Limb (tissue), 2 donors: ENCODE results near the gene EPHB1.
"Not testable (repeated sequence)": the region's sequence is repeated elsewhere in the genome, so short reads cannot be mapped to it uniquely, and the experiment has no call there.

Source experiments
- DNase-seq, 2 donors: peaks; one replicate each; pipeline ENCODE4 v3.0.0-alpha.2; 2016; ENCODE audit errors: extremely low spot score in 2 of 2

The EPHB1 gene

DNA sequence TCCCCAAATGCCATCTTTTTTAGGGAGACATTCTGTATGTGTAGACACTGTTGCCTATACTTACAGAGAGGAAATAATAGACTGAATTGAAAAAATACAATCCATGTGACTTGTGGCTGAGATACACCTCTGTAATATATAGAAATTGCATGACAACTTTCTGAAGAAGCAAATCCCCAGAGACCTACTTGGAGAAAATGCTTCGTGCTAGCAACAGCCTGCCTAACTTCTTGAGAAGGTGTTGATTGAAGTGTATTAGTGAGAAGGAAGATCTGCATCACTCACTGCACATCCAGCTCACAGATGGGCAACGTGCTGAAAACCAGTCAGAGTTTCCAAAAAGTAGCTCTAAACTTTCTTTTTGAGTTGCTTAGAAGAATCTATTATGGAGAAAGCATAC, 404.1 kb downstream of the EPHB1 start:
- DNase-seq, result no peak

DNA sequence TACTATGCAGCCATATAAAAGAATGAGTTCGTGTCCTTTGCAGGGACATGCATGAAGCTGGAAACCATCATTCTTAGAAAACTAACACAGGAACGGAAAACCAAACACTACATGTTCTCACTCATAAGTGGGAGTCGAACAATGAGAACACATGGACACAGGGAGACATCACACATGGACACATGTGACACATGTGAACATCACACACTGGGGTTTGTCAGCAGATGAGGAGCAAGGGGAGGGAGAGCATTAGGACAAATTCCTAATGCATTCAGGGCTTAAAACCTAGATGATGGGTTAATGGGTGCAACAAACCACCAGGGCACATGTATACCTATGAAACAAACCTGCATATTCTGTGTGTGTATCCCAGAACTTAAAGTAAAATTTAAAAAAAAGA, 408.0 kb downstream of the EPHB1 start:
- DNase-seq, result no peak

DNA sequence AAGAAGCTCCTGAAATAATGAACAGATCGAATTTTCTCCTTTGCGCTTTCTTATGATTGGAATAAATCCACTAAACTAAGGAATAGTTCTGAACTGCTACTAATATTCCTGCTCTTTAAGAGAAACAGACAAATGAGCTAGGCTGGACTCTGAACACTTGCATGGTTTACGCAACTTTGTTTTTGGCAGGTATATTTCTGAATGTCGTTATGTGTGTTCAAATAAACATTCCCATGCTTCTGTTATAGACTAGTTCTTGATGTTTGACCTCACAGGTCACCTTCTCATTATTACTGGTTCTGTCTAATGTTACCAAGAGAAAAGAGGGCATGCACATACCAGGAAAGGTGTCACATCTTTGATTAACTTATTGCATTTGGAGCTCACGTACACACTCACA, 418.2 kb downstream of the EPHB1 start:
- no peak for DNase-seq

DNA sequence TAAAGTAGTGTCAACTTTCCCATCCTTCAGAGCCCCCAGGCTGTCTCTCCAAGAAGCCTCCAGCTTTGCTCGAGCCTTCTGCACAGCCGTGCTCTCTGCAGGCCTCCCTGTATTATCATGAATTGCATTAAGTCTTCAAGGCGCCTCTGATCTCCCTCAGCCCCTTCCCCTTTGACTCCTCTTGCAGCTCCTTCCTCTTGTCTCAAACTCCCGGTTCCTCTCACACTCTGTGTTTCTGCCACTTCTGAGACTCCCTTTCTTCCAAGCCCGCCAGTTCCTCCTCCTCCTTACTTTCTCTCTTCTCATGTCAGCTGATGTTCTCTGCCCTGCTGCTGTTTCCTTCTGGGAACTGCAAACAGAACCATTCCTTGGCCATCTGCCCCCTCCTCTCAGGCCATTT, 418.8 kb downstream of the EPHB1 start:
- no peak for DNase-seq

DNA sequence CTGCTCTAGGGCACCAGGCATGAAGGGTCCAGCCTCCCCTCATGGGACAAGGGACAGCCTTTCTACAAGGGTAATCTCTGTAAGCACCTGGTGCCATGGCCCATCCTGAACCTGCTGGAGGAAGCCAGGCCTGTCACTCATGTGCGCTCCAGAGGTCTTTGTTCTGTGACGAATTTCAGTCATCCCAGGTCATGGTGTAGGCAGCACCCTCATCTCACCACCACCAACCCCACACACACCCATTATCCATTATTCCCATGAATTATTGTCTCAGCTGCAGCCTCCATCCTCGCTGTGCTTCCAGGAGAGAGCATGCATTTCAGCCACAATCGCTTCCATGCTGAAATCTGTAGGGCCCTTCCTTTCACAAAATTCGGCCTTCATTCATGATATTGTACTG, 419.3 kb downstream of the EPHB1 start:
- no peak for DNase-seq

DNA sequence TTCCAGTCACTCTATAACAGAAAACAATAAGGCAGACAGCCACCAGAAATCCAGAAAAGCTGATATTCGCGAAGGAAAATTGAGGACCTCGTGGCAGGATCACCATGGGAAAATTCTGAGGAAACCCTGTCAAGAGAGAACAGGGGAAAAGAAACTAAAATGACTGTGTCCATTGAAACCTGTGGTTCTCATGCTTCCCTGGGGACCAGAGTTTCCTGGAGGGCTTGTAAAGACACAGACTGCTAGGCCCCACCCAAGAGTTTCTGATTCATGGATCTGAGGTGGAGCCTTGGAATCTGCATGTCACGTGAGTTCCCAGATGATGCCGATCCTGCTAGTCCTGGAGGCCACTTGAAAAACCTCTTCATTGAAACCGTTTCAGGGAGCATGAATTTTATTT, 420.5 kb downstream of the EPHB1 start:
- DNase-seq, result no peak

DNA sequence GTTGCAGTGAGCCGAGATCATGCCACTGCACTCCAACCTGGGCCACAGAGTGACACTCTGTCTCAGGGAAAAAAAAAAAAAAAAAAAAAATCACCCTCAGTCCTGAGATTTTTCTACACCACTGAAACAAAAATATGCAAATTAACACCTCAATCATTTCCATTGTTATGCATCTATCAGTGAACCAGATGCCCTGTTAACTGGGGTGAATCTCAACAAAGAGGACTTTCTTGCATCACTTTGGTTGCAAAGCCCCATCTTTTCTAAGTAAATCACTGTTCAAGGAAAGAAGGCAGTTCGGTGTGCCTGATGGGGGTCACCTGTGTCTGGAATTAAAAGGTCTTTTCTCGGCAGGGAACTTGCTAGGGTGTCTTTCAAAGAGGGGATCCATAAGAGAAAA, 421.6 kb downstream of the EPHB1 start:
- DNase-seq, result no peak

DNA sequence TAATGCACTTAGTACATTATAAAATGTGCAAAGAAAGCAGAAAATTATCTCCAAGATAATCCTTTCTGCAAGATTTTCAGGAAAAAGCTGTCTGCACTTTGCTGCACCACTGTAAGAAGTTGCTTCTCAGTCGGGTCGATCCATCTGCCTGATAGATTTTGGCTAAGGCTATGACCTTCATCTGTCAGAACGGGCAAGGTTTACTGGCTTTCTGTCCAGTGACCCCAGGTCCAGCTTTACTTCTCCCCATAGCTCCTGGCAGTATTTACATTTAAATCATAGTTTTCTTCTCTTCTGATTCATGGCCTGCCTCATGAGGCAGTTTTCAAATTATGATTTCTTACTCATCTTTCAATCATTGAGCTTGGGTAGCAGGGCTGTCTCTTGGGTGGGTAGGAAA, 422.7 kb downstream of the EPHB1 start:
- DNase-seq, result no peak

DNA sequence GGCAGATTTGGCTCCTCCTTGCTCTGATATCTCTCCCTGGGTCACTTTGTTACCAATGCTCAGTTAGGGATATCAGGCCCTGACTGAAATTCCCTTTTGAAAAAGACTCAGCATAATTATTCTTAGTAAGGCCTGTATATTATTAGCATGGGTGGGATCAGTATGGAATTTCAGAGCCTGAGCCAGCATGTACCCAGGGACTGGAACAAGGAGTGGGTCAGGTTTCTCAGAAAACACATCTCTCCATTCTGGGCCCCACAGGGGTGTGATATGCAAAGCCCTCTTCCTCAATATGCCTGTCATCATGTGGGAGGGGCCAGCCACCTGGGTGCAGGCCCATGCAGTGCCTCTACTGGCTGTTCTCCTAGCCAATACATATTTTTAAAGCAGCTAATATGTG, 423.2 kb downstream of the EPHB1 start:
- peak; percentile 30 to 47 for DNase-seq

DNA sequence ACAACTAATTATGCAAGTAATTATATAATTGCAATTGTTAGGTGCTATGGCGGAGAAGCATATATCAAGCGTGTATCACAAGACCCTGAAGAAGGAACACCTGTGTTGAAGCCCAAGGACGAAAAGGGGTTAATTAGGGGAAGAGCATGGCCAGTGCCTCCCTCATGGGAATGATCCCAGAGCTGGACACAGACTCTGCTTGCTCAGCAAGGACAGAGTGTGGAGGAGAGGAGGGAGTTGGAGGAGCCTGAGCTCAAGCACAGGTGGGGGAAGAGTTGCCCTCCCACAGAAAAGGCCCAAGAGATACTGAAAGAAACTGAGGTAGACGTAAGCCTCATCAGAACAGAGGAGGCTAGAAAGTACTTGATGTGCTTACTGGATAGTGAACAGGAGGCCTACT, 423.7 kb downstream of the EPHB1 start:
- no peak for DNase-seq

DNA sequence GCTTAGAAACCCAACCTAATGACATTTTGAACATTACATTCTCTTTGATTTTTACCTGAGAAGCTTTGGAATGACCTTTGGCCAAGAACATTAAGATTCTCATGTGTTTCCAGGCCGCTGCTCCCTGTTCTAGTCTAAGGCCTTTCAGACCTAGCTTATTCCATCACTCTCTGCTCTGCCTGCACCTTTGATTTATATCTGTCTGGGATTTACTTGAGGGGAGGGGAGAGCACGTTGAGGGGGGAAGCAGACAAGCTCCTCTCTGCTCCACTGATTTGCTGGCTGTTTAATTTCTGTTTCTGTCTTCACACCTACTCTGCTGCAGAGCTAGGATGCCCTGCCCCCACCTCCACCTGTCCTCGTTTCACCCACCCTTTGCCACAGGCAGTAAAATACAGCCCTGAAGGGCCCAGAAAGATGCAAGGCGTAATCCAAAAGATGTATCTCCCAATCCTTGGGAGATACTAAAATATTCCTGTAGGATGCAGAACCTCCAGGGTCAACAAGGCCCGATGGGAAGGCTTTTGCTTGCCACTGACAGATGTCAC, 429.8 kb downstream of the EPHB1 start:
- DNase-seq, result no peak

DNA sequence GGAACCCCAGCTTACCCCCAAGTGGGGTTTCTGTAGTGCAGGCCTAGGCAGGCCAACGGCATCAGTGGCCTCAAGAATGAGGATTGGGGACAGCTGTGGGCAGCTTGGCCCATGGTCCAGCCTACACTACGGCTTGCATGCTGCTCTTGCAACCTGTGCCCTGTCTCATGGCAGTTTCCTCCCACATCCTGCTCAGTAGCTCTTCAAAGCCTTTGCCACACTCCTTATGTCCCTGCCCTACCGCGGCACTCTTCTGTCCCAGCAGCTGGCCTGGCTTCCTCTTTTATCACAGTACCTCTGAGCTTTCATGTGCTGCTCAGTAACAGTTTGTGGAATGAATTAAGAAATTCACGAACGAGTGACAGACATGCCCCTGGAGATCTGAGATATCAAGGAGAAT, 431.0 kb downstream of the EPHB1 start:
- DNase-seq, result no peak

DNA sequence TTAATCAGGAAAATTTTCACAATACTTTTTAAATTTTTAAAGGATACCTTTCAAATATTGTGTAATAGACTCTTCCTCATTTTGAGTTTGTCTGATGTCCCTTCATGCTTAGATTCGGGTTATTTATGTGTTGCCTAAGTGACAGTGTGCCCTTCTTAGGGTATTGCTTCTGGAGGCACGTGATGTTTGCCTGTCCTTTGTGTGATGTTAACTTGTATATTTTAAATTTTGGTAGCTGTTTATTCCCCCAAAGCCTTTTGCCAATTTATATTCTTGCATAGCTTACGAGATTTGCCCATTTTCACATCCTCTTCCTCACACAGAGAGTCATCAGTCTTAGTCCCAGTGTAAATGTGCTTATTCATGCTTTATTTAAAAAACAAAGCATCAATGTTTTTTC, 433.1 kb downstream of the EPHB1 start:
- DNase-seq, result no peak

DNA sequence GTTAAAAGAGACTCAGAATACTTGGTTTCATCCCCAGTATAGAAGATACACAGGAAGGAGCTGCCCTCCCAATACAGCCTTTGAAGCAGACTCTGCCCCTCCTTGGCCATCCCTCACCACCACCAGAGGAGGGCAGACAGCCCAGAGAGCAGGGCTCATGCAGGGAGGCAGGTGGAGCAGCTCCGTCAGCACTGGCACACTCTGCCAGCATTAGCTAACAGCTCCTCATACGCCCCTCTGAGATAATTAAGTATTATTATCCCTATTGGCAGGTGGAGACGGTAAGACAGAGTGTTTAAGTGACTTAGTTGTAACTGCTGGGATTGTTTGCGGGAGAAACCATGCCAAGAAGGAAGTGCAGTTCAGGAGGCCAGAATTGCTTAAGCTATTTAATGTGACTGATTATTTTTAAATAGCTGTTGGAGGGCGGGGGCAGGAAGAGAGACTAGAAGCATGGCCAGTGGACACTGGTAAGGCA, 434.0 kb downstream of the EPHB1 start:
- peak in 1 of 2 donors; percentile 6 for DNase-seq

DNA sequence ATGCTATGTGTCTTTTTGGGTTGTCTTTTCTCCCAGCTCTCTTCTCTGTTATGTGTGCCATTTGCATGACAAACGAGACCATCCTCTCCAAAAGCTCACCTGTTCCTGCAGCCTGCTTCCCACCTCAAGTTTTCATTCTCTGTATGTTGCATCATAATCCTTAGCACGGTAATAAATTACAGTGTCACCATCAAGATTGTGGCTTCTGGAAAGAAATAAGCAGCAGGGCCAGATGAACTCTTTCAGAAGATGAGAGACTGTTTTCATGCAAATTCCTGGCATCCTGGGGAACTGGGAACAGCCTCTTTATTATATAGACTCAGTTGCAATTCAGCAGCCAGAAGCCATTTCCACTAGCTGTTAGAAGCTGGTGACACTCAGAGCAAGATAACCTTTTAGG, 436.7 kb downstream of the EPHB1 start:
- no peak for DNase-seq

DNA sequence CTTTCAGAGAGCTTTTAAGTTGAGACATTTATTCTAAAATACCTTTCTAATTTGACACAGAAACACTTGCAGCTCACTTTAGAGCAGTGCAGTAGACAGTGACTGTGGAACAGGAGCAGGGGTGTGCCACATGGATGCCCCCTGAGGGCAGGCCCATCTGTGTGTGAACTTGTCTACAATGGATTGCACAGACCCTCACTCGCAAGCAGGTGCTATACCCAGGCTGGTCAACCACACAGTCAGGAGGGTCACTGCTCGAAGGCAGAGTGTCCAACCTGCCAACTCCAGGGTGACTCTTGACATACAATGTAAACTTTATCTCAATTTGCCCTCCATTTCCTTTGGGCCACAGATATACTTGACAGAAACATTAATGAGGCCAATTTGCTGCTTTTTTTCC, 437.2 kb downstream of the EPHB1 start:
- no peak for DNase-seq

DNA sequence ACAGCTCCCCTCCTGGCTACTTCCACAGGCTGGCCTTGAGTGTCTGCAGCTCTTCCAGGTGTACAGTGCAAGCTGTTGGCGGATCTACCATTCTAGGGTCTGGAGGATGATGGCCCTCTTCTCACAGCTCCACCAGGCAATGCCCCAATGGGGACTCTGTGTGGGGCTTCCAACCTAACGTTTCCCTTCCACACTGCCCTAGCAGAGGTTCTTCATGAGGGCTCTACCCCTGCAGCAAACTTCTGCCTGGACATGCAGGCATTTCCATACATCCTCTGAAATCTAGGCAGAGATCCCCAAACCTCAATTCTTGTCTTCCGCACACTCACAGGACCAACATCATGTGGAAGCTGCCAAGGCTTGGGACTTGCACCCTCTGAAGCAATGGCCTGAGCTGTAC, 438.4 kb downstream of the EPHB1 start:
- DNase-seq, result not testable (repeated sequence)

DNA sequence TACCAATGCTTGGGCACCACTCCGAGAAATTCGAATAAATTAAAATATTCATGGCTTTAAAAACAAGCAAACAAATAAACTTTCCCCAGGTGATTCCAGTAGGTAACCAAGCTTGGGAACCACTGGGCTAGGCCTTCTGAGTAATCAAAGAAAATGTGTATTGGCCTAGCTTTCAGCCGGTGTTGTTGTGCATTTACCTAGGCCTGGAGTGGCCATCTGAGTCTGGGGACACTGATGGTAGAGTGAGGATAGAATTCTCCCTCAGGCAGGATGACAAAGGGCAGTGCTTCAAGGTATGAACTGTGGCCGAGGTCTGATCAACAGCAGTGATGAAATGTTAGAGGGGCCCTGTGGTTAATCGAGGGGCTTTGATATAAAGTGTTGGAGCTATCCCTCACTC, 440.5 kb downstream of the EPHB1 start:
- DNase-seq, result no peak

DNA sequence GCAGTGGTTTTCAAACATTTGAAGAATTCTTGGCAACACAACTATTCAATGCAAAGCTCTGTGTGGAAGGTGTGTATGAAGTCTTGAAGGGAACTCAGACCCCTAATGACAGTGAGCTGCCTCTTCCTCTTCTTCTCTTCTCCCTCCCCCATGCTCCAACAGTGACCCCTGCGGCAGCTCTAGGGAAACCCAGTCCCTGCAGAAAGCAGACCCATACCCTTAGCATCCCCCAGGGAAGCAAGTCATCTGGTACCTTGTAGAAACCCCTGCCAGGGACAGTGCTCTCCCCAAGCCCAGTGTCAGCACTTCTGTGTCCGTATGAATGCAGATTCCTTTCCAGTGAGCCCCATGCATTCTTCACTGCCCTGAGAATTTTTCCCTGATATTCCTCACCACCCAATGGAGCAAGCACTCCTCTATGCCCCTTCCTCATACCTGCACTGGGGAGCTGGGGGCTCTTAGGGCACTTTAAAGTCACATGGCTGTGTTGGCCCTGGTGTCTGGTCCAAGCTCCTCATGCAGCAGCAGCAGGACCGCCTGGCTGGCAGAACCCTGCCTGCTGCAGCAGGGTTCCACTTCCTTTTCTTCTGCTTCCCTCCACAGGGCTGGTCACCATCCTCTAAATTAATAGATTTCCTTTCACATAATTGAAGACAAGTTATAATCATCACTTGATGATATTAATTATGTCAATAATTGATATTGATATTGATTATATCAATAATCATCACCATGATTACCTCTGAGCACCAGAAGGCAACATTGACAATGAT, 442.5 kb downstream of the EPHB1 start:
- DNase-seq, result no peak

DNA sequence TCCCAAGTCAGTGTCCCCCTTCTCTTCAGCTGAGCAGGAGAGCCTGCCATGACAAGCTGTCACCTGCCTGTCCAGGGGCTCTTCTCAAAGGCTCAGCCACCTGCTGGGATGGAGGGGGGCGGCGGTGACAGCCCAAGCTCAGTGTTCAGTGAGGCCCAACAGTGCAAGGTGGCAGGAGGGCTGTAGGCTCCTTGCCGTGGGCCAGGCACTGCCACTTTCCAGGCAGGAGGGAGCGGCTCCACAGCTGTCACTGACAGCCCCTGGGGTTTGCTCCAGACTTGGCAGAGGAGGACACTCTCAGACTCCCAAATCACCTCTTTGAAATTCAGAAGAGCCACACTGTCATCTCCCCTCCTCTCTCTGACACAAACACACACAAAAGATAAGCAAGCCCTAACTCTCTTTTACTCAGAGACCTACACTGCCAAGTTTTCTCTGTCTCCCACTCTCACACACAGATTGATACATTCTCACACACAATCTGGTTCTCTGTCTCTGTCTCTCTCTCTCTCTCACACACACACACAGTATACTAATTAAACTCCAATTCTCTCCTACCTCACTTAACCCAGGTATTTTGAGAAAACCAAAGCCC, 443.3 kb downstream of the EPHB1 start:
- DNase-seq, result no peak

DNA sequence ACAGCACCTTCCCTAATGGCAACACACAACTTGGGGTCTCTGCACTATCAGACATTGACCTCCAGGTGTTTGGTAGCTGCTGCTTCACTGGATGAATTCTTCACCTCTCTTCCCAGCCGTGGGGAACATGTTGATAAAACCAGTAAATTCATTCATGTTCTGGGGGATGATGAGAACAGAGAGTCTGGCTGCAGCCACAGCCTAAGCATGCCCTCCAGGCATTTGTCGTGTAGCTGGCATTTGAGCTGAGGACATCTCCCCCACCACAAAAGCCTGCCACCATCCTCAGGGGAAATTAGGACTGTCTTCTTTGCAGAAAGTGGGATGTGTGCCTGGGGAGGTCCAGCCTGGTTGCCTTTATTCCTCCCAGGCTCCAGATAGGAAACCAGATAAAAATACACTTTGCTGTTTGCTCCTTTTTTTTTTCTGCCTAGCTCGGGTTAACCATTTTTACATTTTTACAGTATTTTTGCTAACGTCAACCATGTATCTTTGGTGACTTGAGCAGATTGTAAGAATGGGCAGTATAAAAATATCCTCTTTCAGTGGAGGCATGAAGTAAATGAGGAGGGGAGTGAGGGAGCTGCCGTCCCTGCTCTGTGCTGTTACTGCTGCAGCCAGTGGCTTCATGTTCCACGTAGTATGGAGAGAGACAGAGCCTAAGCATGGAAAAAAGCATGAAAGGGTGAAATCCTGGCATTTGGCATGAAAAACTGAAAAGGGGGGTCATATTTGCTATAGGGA, 444.0 kb downstream of the EPHB1 start:
- no peak for DNase-seq

DNA sequence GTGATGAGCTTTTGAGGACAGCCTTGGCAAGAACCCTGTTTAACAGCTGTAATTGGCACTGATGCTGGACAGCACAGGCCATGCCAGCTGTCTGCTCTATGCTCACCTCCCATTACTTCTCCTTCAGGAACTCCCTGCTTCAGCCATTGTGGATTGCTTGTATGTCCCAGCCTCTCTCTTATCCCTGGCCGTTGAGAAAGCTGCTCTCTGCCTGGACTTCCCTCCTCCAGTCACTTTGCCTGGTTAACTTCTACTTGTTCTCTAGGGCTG, 444.5 kb downstream of the EPHB1 start:
- no peak for DNase-seq

DNA sequence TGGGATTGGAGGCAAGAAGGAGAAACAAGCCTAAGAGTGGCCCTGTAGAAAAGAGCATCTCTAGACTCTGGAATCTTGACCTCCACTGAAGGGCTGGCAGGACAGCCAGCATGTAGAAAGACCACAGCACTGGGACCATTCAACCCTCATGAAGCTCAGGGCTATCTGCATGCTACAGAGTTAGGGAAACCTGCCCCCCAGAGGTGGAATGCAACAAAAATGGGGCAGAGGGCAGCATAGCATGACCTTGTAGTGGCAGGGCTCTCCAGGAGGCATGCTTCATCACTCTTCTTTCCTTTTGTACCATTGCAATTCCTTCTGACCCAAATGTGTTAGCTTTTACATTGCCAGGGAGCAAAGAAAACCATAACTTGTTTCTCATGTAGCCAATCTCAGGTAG, 445.4 kb downstream of the EPHB1 start:
- no peak for DNase-seq
